Measurements from ENCODE around the gene TET1. TPM values are rescaled to one million over a fixed set of nuclear protein-coding genes. Genes with fewer than 3 reads are reported as not detected.
A peak's percentile ranks its signal among the peaks of the same experiment; 100 is the strongest.

The TET1 gene
- total RNA-seq, 2 donors from 2014 or later, result 1.6 to 3.6 TPM

DNA sequence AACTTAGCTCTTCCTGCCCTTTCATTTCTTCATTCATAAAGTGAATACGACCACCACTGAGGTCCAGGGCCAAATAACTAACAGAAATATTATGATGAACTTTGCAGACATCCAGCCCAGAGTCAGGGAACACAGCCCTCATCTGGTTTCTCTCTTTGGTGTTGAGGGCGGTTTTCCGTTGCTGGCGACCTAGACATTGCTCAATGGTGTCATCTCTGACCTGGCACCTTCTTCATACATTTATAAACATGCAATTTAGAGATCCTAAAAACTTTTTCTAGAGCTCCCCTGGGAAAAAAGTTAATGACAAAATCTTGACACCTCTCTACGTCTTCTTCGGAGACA, 324 bp upstream of the TET1 start:
- Histone ChIP-seq H3K36me3 (replicated peaks in 1 of 2; ENCODE audit: insufficient read depth in 1 of 2, low read depth in 2 of 2) (no peaks in the 10 kb centered on the region), H3K9me3 (no peaks in the 10 kb centered on the region), H3K27me3 (no peaks in the 10 kb centered on the region), H3K4me1 (peaks cover 18% of the 10 kb centered on the region), H3K4me3 (peak overlapping the region in 1 of 2 donors; percentile 87), H3K27ac (no peak overlapping the region)
- TF ChIP-seq, protein P1, sequence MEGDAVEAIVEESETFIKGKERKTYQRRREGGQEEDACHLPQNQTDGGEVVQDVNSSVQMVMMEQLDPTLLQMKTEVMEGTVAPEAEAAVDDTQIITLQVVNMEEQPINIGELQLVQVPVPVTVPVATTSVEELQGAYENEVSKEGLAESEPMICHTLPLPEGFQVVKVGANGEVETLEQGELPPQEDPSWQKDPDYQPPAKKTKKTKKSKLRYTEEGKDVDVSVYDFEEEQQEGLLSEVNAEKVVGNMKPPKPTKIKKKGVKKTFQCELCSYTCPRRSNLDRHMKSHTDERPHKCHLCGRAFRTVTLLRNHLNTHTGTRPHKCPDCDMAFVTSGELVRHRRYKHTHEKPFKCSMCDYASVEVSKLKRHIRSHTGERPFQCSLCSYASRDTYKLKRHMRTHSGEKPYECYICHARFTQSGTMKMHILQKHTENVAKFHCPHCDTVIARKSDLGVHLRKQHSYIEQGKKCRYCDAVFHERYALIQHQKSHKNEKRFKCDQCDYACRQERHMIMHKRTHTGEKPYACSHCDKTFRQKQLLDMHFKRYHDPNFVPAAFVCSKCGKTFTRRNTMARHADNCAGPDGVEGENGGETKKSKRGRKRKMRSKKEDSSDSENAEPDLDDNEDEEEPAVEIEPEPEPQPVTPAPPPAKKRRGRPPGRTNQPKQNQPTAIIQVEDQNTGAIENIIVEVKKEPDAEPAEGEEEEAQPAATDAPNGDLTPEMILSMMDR (IDR thresholded peaks at IDR 0.05), result no peak
- no peak for TF ChIP-seq POLR2A (IDR thresholded peaks at IDR 0.05)
- ATAC-seq, result peak; percentile 27
- intact Hi-C loops (cut with DNase I), result no loop called here
- WGBS, 2 donors, result 7 to 12% methylated on average over 6 of the region's 6 CpGs
- DNase-seq, result peak in 1 of 4 donors; percentile 23

DNA sequence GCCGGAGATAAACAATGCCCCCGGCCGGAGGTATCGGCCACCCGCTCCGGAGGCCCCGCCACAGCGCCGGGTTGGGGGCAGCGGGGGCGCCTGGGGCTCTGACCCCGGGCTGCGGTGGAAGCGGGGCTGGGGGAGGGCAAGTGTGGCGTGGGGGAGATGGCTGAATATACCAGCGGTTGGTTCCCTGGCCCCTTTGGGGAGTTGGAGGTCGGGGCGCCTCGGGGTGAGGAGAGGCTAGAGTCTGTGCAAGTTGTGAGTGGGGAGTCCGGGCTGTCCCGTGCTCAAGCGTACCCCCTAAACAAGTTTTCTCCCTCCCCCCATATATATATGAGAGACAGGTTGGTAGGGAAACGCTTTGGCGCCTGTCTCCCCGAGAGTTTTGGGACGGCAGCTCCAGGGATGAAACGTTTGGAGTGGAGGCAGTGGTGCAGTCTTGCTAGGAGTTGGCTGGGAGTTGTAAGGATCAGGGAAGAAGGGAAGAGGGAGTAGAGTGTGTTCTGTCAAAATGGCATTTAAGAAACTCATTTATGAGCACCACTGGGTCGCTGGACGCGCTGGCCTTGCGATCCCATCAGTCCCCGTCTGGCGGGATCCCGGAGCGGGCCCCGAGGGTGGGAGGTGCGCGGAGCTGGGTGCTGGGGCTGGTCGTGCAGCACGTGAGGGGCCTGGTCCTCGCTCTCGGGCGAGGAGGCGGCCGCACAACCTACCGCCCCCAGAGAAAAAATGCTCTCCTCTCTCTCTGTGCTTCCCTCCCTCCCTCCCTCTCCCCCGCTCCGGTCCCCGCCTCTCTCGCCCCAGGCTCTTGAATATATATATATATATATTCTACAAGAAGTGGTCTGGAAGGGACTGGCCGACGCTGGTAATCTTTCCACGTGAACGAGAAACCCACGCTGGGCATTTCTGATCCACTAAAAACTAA, 1.1 kb downstream of the TET1 start:
- 10 to 13% methylated on average over 13 to 54 of the region's 55 CpGs for WGBS, 2 donors
- peak in 3 of 4 donors; percentile 11 to 19 (median 15) for DNase-seq
- intact Hi-C loops (cut with DNase I), result no loop called here
- Histone ChIP-seq H3K4me3 (peak overlapping the region; percentile 41 to 87), H3K27ac (peak overlapping the region in 1 of 4 donors; percentile 12), H3K9me3 (no peaks in the 10 kb centered on the region), H3K4me1 (peaks cover 18% of the 10 kb centered on the region), H3K27me3 (no peaks in the 10 kb centered on the region), H3K36me3 (replicated peaks in 1 of 2; ENCODE audit: insufficient read depth in 1 of 2, low read depth in 2 of 2) (no peaks in the 10 kb centered on the region)
- peak; percentile 36 for ATAC-seq
- TF ChIP-seq, protein P1 (IDR thresholded peaks at IDR 0.05), result no peak
- no peak for TF ChIP-seq POLR2A (IDR thresholded peaks at IDR 0.05)

DNA sequence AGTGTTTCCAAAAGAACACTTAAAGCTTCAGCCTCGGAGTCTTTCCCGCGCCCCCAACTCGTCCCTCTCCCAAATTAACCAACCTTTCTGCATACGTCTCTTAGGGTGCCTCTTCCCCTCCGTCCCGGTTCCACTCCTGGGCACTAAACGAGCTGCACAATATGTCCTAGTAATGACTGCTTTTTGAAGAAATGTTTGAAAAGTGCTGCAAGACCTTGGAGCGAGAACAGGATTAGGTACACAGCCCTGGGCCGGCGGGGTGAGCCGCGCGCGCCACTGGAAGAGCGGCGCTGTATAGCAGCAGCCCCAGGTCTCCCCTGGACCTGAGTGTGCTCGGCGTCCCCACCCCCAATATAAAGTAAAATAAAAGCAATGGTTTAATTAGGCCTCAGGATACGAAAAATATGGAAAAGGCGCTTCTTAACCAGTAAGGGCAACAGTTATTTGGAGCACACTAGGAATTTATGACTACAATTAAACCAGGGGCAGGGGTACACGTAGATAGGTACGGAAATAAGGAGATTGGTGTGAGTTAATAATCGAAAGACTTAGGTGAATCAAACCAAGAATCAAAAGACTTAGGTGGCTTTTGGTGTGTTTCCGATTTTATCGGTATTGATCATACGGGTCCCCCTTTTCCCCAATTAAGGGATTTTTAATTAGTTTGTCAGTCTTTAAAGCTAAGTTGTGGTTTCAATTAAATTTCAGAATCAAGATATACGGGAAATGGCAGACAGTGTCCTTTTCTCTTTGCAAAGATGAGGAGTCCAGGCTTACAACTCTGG, 1.9 kb downstream of the TET1 start:
- peaks cover 18% of the 10 kb centered on the region for H3K4me1 ChIP-seq
- DNase-seq (peak in 1 of 4 donors; percentile 12), ATAC-seq (no peak)
- no peaks in the 10 kb centered on the region for H3K9me3 ChIP-seq
- no peaks in the 10 kb centered on the region for H3K27me3 ChIP-seq
- WGBS, 2 donors, result 73 to 82% methylated on average over 28 of the region's 28 CpGs
- H3K27ac ChIP-seq, result no peak overlapping the region
- intact Hi-C loops (cut with DNase I), result no loop called here
- TF ChIP-seq POLR2A (IDR thresholded peaks at IDR 0.05), result no peak
- TF ChIP-seq, protein P1 (IDR thresholded peaks at IDR 0.05), result no peak
- H3K36me3 ChIP-seq (replicated peaks in 1 of 2; ENCODE audit: insufficient read depth in 1 of 2, low read depth in 2 of 2), result no peaks in the 10 kb centered on the region
- no peak overlapping the region for H3K4me3 ChIP-seq

DNA sequence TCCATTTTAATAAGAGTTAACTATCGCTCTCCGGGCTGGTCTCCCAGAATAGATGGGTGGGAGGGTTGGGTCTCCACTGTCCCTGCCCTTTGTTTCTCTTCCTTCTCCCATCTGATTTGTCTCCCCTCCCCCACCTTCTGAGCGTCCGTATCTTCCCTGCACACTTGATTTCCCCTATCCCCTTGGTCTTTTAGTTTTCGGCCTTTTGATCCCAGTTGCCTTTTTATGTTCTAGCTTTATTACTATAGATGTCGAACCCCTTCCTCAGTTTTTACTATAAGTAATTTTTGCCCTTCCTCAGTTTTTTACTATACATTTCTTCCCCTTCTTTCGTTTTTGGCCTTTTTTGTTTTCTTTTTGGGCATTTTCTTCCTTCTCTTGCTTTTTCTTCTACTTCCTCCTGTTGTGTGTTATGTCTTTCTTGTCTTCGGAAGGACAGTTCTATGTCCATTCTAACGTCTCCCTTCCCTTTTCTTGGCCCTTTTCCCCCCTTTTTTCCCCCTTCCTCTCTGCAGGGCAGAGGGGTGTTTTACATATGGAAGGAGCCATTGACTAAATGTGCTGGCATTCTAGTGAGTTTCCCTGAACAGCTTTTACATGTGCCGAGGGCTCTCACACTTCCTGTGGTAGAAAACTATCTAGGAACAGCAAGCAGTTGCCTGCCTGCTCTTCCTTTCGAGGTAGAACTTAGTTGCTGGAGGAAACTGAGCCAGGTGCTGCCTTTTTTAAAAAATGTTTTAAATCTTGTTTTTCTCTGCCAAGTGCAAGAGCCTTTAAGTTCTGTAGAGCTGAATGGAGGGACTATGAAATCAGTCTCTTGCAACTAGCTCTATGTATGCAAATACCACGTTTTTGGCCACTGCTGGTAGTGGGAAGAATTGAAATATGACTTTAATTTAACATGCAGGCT, 2.8 kb downstream of the TET1 start:
- intact Hi-C loops (cut with DNase I), result no loop called here
- WGBS, 2 donors, result 53 to 74% methylated on average over 12 of the region's 12 CpGs

More for the DNA sequence above, 2.8 kb downstream of the TET1 start:
- ATAC-seq (no peak), DNase-seq (no peak)
- Histone ChIP-seq H3K27ac (no peak overlapping the region), H3K27me3 (no peaks in the 10 kb centered on the region), H3K9me3 (no peaks in the 10 kb centered on the region), H3K4me3 (no peak overlapping the region), H3K4me1 (peaks cover 18% of the 10 kb centered on the region), H3K36me3 (replicated peaks in 1 of 2; ENCODE audit: insufficient read depth in 1 of 2, low read depth in 2 of 2) (no peaks in the 10 kb centered on the region)
- TF ChIP-seq, protein P1 (IDR thresholded peaks at IDR 0.05), result no peak
- no peak for TF ChIP-seq POLR2A (IDR thresholded peaks at IDR 0.05)
